MM.1S (cell line): ENCODE results near the gene GSG1L.

Experiments
- CTCF ChIP-seq: fragments of 300-600 bp; sonication (generic); IDR thresholded peaks from 2 replicates; pipeline ENCODE4 v1.5.1; 2016; ENCODE audit warnings: antibody characterized with exemption, low read length, mixed read lengths
- EZH2 ChIP-seq: fragments of 300-600 bp; sonication (generic); optimal IDR thresholded peaks from 2 replicates; pipeline ENCODE3; 2017; ENCODE audit warnings: low read depth, mild to moderate bottlenecking, antibody characterized with exemption, low read length, mixed read lengths
- EZH2phosphoT487 ChIP-seq: fragments of 300-600 bp; sonication (generic); IDR thresholded peaks from 2 replicates; pipeline ENCODE4 v1.6.1; 2018; ENCODE audit warnings: antibody characterized with exemption, low read length

- TF ChIP-seq CTCF: no peak
- TF ChIP-seq EZH2: no peak
- TF ChIP-seq EZH2phosphoT487: no peak
These were observed 34.9 kb upstream of the GSG1L start for GRCh38 chr16:28098171-28098958.
